ENCODE data around the gene EED. TPM values are rescaled to one million over a fixed set of nuclear protein-coding genes. Genes with fewer than 3 reads are reported as not detected.

EED gene
- polyA plus RNA-seq, 1 donor: 28.0 TPM

DNA sequence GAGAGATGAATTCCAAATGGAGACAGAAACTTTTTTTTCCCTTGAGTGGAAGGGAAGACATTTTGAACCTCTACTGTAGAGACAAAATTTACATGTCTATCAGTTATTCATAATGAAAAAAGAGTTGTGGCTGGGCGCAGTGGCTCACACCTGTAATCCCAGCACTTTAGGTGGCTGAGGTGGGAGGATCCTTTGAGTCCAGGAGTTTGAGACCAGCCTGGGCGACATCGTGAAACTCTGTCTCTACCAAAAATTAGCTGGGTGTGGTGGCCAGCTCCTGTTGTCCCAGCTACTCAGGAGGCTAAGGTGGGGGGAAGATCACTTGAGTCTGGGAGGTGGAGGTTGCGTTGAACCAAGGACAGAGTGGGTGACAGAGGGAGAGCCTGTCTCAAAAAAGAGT, 4.1 kb downstream of the EED start:
- Histone ChIP-seq H3K27me3 (ENCODE audit: control insufficient read depth, insufficient read depth, low read length) (no peaks in the 10 kb centered on the region), H3K27ac (ENCODE audit: low read length) (no peak overlapping the region), H3K4me3 (ENCODE audit: low read length) (no peak overlapping the region), H3K4me1 (ENCODE audit: control insufficient read depth, insufficient read depth, low read length) (no peaks in the 10 kb centered on the region), H3K9me3 (ENCODE audit: control insufficient read depth, low read depth, low read length) (no peaks in the 10 kb centered on the region), H3K36me3 (ENCODE audit: control insufficient read depth, insufficient read depth, low read length) (peaks cover 4% of the 10 kb centered on the region)
- DNase-seq: no peak
- WGBS (ENCODE audit: insufficient coverage, low lambda C conversion rate): no CpG with 5 or more reads among the region's 4 CpGs

DNA sequence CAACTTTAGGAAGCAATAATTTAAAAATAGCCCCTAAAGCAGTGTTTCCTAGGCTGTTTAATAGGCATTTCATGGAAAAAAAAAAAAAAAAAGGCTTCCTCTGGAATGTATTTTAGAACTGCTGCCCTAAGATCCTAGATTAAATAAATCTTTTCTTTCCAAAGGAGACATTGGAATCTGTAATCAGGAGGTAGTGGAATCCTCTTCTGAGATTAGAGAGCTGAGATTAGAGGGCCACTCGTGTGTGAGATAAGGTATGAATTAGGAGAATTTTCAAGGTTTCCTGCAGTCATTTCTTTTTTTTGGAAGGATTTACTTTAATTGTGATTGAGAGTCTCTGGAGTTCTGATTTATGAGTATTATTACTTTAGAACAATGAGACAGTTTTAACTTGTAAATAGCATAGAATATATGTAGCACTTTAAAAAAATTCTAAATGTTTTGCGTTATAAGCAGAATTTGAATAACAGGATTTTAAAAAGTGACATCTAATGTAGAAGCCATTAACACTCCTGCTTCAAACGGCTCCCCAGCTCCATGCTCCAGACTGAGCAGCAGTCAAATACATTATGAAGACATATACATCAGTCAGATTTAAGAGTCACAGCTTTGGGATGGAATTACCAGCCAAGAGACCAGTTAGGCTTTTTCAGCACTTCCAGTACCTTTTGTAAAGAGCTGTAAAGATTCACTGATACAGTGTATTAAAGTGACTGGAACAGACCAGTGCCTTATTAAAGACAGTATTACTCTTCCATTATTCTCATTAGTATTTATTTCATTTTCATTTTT, 5.0 kb downstream of the EED start:
- Histone ChIP-seq H3K27ac (ENCODE audit: low read length) (no peak overlapping the region), H3K36me3 (ENCODE audit: control insufficient read depth, insufficient read depth, low read length) (peaks cover 4% of the 10 kb centered on the region), H3K4me3 (ENCODE audit: low read length) (no peak overlapping the region), H3K27me3 (ENCODE audit: control insufficient read depth, insufficient read depth, low read length) (no peaks in the 10 kb centered on the region), H3K9me3 (ENCODE audit: control insufficient read depth, low read depth, low read length) (no peaks in the 10 kb centered on the region), H3K4me1 (ENCODE audit: control insufficient read depth, insufficient read depth, low read length) (no peaks in the 10 kb centered on the region)
- DNase-seq: no peak
- WGBS (ENCODE audit: insufficient coverage, low lambda C conversion rate): 40% methylated on average over 1 of the region's 3 CpGs

DNA sequence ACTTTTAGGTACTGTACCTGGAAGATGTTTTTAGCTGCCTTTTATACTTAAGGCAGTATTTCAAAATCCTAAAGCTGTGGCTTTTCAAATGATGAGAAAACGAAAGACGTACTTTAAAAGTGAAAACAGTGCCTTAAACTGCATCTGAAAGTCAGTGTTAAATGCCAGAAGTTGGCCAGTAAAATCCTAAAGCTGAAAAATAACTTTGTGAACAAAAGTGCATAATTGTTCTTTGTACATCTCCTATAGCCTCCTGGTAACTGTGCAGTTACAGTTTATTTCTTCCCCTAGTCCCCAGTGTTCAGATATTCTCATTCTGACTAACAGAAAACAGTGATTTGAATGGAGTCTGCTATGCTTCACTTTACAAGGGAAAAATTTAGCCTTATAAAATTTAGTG, 6.8 kb downstream of the EED start:
- no peak for DNase-seq
- Histone ChIP-seq H3K9me3 (ENCODE audit: control insufficient read depth, low read depth, low read length) (no peaks in the 10 kb centered on the region), H3K4me1 (ENCODE audit: control insufficient read depth, insufficient read depth, low read length) (no peaks in the 10 kb centered on the region), H3K27ac (ENCODE audit: low read length) (no peak overlapping the region), H3K27me3 (ENCODE audit: control insufficient read depth, insufficient read depth, low read length) (no peaks in the 10 kb centered on the region), H3K36me3 (ENCODE audit: control insufficient read depth, insufficient read depth, low read length) (peaks cover 6% of the 10 kb centered on the region), H3K4me3 (ENCODE audit: low read length) (no peak overlapping the region)
- 83% methylated on average over 2 of the region's 2 CpGs for WGBS (ENCODE audit: insufficient coverage, low lambda C conversion rate)

DNA sequence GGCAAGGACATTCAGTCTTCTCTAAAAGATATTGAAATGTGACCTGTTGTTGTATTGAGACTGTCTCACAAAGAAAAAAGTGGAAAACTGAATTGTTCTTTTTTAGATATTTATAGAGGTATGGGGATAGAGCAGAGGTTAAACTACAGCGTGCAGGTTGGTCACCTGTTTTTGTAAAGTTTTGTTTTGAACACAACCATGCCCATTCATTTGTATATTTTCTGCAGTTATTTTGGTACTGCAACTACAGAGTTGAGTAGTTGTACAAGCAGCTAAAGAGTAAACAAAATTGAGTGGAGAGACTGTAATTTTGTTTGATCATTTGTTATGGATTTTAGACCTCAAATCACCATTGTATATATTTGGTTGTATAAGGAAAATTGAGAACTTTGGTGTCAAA, 11.3 kb downstream of the EED start:
- H3K27ac ChIP-seq (ENCODE audit: low read length): no peak overlapping the region
- H3K36me3 ChIP-seq (ENCODE audit: control insufficient read depth, insufficient read depth, low read length): peaks cover 12% of the 10 kb centered on the region
- H3K27me3 ChIP-seq (ENCODE audit: control insufficient read depth, insufficient read depth, low read length): no peaks in the 10 kb centered on the region
- no peaks in the 10 kb centered on the region for H3K4me1 ChIP-seq (ENCODE audit: control insufficient read depth, insufficient read depth, low read length)
- no peak for DNase-seq
- H3K4me3 ChIP-seq (ENCODE audit: low read length): no peak overlapping the region
- H3K9me3 ChIP-seq (ENCODE audit: control insufficient read depth, low read depth, low read length): no peaks in the 10 kb centered on the region
- WGBS (ENCODE audit: insufficient coverage, low lambda C conversion rate): 100% methylated on average over 1 of the region's 1 CpG

DNA sequence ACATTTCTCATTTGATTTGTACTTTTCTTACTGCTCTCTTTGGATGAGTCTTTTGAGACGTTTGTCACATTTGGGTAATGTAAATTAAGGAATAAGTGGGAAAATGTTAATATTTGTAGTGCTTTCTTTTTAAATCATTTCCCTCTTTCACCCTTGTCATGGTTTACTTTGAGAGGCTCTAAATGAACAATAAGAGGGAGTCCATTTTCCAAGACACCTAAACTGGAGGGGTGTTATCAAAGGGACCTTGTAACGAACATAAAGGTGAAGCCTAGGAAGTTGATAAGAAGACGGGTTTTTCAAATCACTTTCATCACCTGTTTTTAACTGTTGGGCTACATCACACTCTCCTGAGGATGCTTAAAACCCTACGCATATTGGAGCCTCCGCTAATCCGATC, 12.1 kb downstream of the EED start:
- Histone ChIP-seq H3K27me3 (ENCODE audit: control insufficient read depth, insufficient read depth, low read length) (no peaks in the 10 kb centered on the region), H3K9me3 (ENCODE audit: control insufficient read depth, low read depth, low read length) (no peaks in the 10 kb centered on the region), H3K36me3 (ENCODE audit: control insufficient read depth, insufficient read depth, low read length) (peaks cover 17% of the 10 kb centered on the region), H3K27ac (ENCODE audit: low read length) (no peak overlapping the region), H3K4me1 (ENCODE audit: control insufficient read depth, insufficient read depth, low read length) (no peaks in the 10 kb centered on the region), H3K4me3 (ENCODE audit: low read length) (no peak overlapping the region)
- WGBS (ENCODE audit: insufficient coverage, low lambda C conversion rate): 100% methylated on average over 3 of the region's 6 CpGs
- no peak for DNase-seq

DNA sequence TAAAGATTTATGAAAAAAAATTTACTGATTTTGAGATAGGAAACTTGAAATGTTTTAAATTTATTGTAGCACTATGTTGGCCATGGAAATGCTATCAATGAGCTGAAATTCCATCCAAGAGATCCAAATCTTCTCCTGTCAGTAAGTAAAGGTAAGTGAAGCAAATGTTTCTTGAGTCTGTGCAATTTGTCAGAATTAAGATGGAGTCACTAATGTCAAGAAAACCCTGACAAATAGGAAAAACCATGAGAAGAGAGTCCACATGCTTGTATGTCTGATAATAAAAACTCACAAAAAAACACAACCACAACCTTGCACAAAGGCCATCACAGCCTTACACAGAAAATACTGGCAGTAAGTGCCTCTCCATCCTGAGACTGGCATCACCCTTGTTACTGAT, 12.9 kb downstream of the EED start:
- peaks cover 23% of the 10 kb centered on the region for H3K36me3 ChIP-seq (ENCODE audit: control insufficient read depth, insufficient read depth, low read length)
- no peak overlapping the region for H3K27ac ChIP-seq (ENCODE audit: low read length)
- H3K27me3 ChIP-seq (ENCODE audit: control insufficient read depth, insufficient read depth, low read length): no peaks in the 10 kb centered on the region
- no peaks in the 10 kb centered on the region for H3K4me1 ChIP-seq (ENCODE audit: control insufficient read depth, insufficient read depth, low read length)
- no peak for DNase-seq
- no peak overlapping the region for H3K4me3 ChIP-seq (ENCODE audit: low read length)
- H3K9me3 ChIP-seq (ENCODE audit: control insufficient read depth, low read depth, low read length): no peaks in the 10 kb centered on the region

DNA sequence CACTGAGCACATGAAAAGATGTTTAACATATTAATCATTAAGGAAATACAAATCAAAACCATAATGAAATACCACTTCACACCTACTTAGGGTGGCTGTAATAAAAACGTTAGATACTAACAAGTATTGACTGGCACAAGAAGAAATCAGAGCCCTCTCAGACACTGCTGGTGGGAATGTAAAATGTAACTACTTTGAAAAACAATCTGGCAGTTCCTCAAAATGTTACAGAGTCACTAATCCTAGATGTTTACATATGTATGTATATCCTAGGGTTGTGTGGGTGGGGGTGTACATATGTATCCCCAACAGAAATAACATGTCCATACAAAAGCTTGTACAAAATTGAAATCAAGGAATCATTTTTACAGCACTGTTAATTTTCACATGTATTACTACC, 15.2 kb downstream of the EED start:
- Histone ChIP-seq H3K36me3 (ENCODE audit: control insufficient read depth, insufficient read depth, low read length) (peaks cover 30% of the 10 kb centered on the region), H3K27me3 (ENCODE audit: control insufficient read depth, insufficient read depth, low read length) (no peaks in the 10 kb centered on the region), H3K9me3 (ENCODE audit: control insufficient read depth, low read depth, low read length) (no peaks in the 10 kb centered on the region), H3K4me1 (ENCODE audit: control insufficient read depth, insufficient read depth, low read length) (no peaks in the 10 kb centered on the region), H3K27ac (ENCODE audit: low read length) (no peak overlapping the region), H3K4me3 (ENCODE audit: low read length) (no peak overlapping the region)
- no CpG with 5 or more reads among the region's 1 CpG for WGBS (ENCODE audit: insufficient coverage, low lambda C conversion rate)
- no peak for DNase-seq

DNA sequence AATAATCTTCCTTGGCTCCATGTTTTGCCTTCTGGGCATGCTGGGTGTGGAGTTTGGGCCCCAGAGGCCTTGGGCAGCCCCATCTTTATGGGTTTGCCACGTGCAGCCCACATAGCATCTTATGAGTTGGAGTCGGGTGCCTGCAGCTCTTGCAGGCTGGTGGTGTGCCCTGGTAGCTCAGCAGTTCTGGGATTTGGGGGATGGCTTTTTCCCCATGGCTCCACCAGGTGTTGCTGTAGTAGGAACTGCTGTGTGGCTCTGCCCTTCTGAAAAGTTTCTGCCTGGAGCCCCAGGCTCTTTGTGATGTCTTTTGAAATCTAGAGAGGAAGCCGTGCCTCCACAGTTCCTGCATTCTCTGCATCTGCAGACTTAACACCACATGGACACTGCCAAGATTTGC, 16.8 kb downstream of the EED start:
- peaks cover 30% of the 10 kb centered on the region for H3K36me3 ChIP-seq (ENCODE audit: control insufficient read depth, insufficient read depth, low read length)
- H3K27ac ChIP-seq (ENCODE audit: low read length): no peak overlapping the region
- no peaks in the 10 kb centered on the region for H3K9me3 ChIP-seq (ENCODE audit: control insufficient read depth, low read depth, low read length)
- no peak overlapping the region for H3K4me3 ChIP-seq (ENCODE audit: low read length)
- H3K27me3 ChIP-seq (ENCODE audit: control insufficient read depth, insufficient read depth, low read length): no peaks in the 10 kb centered on the region
- no peak for DNase-seq
- no peaks in the 10 kb centered on the region for H3K4me1 ChIP-seq (ENCODE audit: control insufficient read depth, insufficient read depth, low read length)
- WGBS (ENCODE audit: insufficient coverage, low lambda C conversion rate): no CpG with 5 or more reads among the region's 3 CpGs

DNA sequence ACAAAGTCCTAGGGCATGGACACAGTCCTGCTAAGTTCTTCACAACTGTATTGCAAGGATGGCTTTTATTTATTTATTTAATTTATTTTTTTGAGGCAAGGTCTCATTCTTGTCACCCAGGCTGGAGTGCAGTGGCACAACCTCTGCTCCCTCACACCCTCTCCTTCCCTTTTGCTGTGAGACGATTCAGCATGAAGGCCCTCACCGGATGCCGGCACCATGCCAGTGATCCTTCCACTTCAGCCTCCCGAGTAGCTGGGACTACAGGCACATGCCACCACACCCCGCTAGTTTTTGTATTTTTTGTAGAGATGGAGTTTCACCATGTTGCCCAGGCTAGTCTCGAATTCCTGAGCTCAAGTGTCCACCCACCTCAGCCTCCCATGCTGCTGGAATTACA, 17.8 kb downstream of the EED start:
- Histone ChIP-seq H3K36me3 (ENCODE audit: control insufficient read depth, insufficient read depth, low read length) (peaks cover 27% of the 10 kb centered on the region), H3K27ac (ENCODE audit: low read length) (no peak overlapping the region), H3K4me1 (ENCODE audit: control insufficient read depth, insufficient read depth, low read length) (no peaks in the 10 kb centered on the region), H3K9me3 (ENCODE audit: control insufficient read depth, low read depth, low read length) (no peaks in the 10 kb centered on the region), H3K4me3 (ENCODE audit: low read length) (no peak overlapping the region), H3K27me3 (ENCODE audit: control insufficient read depth, insufficient read depth, low read length) (no peaks in the 10 kb centered on the region)
- WGBS (ENCODE audit: insufficient coverage, low lambda C conversion rate): no CpG with 5 or more reads among the region's 6 CpGs
- no peak for DNase-seq

DNA sequence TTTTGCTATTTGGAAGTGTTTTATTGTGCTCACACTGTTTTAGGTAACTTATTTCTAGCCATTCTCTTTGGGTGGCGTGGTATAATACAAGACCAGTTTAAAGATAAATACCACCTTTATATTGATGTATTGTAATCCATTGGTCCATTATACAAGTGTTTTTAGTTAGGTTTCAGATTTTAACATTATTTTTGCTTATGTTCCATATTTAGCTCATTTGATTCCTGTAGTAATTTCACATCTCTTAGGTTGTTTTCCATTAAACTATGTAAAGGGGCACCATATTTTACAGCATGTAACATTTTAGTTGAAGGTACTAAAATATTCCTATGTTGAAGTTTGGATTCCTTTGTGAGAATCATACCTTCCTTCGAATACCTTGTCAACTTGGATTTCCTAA, 20.1 kb downstream of the EED start:
- Histone ChIP-seq H3K27ac (ENCODE audit: low read length) (no peak overlapping the region), H3K9me3 (ENCODE audit: control insufficient read depth, low read depth, low read length) (no peaks in the 10 kb centered on the region), H3K27me3 (ENCODE audit: control insufficient read depth, insufficient read depth, low read length) (no peaks in the 10 kb centered on the region), H3K4me1 (ENCODE audit: control insufficient read depth, insufficient read depth, low read length) (no peaks in the 10 kb centered on the region), H3K4me3 (ENCODE audit: low read length) (no peak overlapping the region), H3K36me3 (ENCODE audit: control insufficient read depth, insufficient read depth, low read length) (peaks cover 32% of the 10 kb centered on the region)
- 100% methylated on average over 1 of the region's 2 CpGs for WGBS (ENCODE audit: insufficient coverage, low lambda C conversion rate)
- no peak for DNase-seq

DNA sequence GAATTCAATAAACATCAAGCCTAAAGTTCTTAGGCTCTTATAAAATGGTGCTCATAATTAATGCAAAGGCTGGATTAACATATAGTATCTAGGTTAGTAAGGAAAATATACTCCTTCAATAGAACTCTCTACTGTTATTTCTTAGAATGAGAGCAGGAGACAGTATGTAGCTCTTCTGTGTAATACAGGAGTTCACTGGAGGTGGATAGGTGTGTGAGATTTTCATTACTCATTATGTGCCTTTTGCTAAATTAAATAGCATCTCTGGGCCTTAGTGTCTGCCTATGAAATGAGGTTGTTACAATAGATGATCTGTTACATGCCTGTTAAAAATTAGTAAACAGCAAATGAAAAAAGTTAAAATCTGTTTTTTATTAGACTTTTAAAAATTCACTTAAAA, 20.6 kb downstream of the EED start:
- Histone ChIP-seq H3K27me3 (ENCODE audit: control insufficient read depth, insufficient read depth, low read length) (no peaks in the 10 kb centered on the region), H3K4me3 (ENCODE audit: low read length) (no peak overlapping the region), H3K9me3 (ENCODE audit: control insufficient read depth, low read depth, low read length) (no peaks in the 10 kb centered on the region), H3K4me1 (ENCODE audit: control insufficient read depth, insufficient read depth, low read length) (no peaks in the 10 kb centered on the region), H3K27ac (ENCODE audit: low read length) (no peak overlapping the region), H3K36me3 (ENCODE audit: control insufficient read depth, insufficient read depth, low read length) (peaks cover 34% of the 10 kb centered on the region)
- DNase-seq: no peak
